Measurements from ENCODE around the gene ARVCF. TPM values are rescaled to one million over a fixed set of nuclear protein-coding genes. Genes with fewer than 3 reads are reported as not detected.

The ARVCF gene
- total and polyA plus RNA-seq, 9 of the 15 experiments (the other 6 are each of a cell fraction or from before 2014, with no cell fraction given): 0.03 to 97.4 (median 15.6) TPM

GRCh38 chr22:20016734-20017621 lies at the start of gene ARVCF (continued):
- TF ChIP-seq CTCF (IDR thresholded peaks at IDR 0.05 in 2 of 3, conservative IDR thresholded peaks at IDR 0.05 in 1 of 3; ENCODE audit: insufficient read depth in 2 of 3, low read depth in 1 of 3, low read length in 3 of 3) (peak; percentile 29 to 55 (median 34); a peak in 3 of 6 replicates), RBM25 (IDR thresholded peaks at IDR 0.05; ENCODE audit: low read depth, low read length, severe bottlenecking) (no peak), POU5F1 (IDR thresholded peaks at IDR 0.05; ENCODE audit: borderline replicate concordance, low read depth, low read length, partially characterized antibody) (no peak), ZNF24 (IDR thresholded peaks at IDR 0.05) (no peak), IRF9 (tag; IDR thresholded peaks at IDR 0.05) (no peak), TOE1 (IDR thresholded peaks at IDR 0.05; ENCODE audit: borderline replicate concordance) (no peak), TOE1 (CRISPR knock-in tag; IDR thresholded peaks at IDR 0.05; ENCODE audit: borderline replicate concordance, low read depth) (no peak), MBD1 (CRISPR knock-in tag; IDR thresholded peaks at IDR 0.05) (no peak), OTX1 (CRISPR knock-in tag; IDR thresholded peaks at IDR 0.05) (peak; percentile 90), MAFK (IDR thresholded peaks at IDR 0.05; ENCODE audit: low read length) (peak; percentile 15; the same call in 1 of the 2 replicates), ZNF695 (CRISPR knock-in tag; IDR thresholded peaks at IDR 0.05) (peak; percentile 86; the same call in 1 of the 2 replicates), ZNF592 (IDR thresholded peaks at IDR 0.05) (no peak), MTF1 (CRISPR knock-in tag; IDR thresholded peaks at IDR 0.05; ENCODE audit: borderline replicate concordance) (peak; percentile 88), TEAD4 (IDR thresholded peaks at IDR 0.05; ENCODE audit: low read length) (no peak), TEAD4 (CRISPR knock-in tag; IDR thresholded peaks at IDR 0.05; ENCODE audit: borderline replicate concordance) (no peak), CHCHD3 (CRISPR knock-in tag; IDR thresholded peaks at IDR 0.05) (no peak)

Measured in K562 (cell line).